Measurements from ENCODE around the gene GRIN2C. TPM values are rescaled to one million over a fixed set of nuclear protein-coding genes. Genes with fewer than 3 reads are reported as not detected.

Gene GRIN2C
- not detected in 2 replicates for total RNA-seq

GRCh38 chr17:74859459-74860228 is at the start of gene GRIN2C:
TSS of gene GRIN2C (minus strand) at chr17:74859885. CDS start at chr17:74855092, 4,793 bp downstream.

DNA sequence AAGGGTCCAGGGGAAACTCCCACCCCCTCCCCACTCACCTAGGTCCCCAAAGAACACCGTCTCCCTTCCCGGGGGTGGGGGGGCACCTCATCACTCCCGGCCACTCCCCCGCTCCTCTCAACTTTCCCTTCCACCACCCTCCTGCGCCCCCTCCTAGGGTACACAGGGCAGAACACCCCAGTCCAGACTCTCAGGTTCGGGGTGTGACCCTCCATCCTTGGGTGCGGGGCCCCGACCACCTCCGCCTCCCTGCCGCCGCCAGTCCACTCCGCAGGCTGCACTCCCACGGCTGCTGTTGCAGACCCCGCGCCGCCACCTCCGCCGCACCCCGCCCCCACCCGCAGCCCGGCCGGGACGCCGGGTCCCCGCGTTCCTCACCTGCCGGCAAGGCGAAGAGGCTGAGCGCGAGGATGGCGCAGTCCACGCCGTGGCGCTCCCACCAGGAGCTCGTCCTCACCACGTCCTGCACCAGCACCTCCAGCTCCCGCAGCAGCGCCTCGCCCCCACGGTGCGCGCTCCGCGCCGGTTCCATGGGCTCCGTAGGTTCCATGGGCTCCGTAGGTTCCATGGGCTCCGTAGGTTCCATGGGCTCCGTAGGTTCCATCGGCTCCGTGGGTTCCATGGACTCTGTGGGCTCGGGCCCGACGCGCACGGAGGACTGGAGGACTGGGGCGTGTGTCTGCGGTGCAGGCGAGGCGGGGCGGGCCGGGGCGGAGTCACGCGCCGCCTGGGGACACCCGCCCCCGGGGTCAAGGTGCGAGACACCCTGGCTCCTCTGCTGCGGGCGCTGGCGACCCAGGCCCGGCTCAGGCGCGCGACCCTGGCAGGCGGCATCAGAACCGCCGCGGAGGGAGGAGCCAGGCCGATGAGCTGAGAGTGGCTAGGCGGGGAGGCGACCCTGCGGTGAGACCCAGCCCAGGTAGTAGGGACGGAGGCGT is 33.6 kb upstream of the GRIN2C start, which contains the start of gene FADS6:
TSS of gene FADS6 (minus strand) at position 660 of the 938 bp plus-strand sequence. CDS start at position 622, 38 bp downstream.

GRCh38 chr17:74872313-74873036 is 12.8 kb upstream of the GRIN2C start, which contains the start of gene FDXR:
TSS of gene FDXR (minus strand) at chr17:74872994. CDS start at chr17:74872944, 50 bp downstream.

Other genes with a start within 250 kb of the GRIN2C start
- not detected in 2 replicates for gene CD300E, start 236.1 kb downstream of the GRIN2C start, total RNA-seq
- not detected in 2 replicates for gene CD300LF, start 147.0 kb downstream of the GRIN2C start, total RNA-seq
- gene RAB37, start 122.6 kb downstream of the GRIN2C start, total RNA-seq: not detected in 2 replicates
- gene NHERF1, start 111.3 kb downstream of the GRIN2C start, total RNA-seq: 51.9 and 79.5 TPM in 2 replicates
- gene NAT9, start 83.5 kb downstream of the GRIN2C start, total RNA-seq: 19.5 and 28.0 TPM in 2 replicates
- gene FDXR, start 13.1 kb upstream of the GRIN2C start, total RNA-seq: 34.6 and 48.0 TPM in 2 replicates
- not detected in 2 replicates for gene FADS6, start 33.7 kb upstream of the GRIN2C start, total RNA-seq
- 0.27 and 0.70 TPM in 2 replicates for gene USH1G, start 63.4 kb upstream of the GRIN2C start, total RNA-seq
- not detected in 2 replicates for gene OTOP2, start 64.4 kb upstream of the GRIN2C start, total RNA-seq
- 0.08 and 0.27 TPM in 2 replicates for gene OTOP3, start 76.0 kb upstream of the GRIN2C start, total RNA-seq
- 0.08 and 0.16 TPM in 2 replicates for gene HID1, start 112.9 kb upstream of the GRIN2C start, total RNA-seq
- 11.9 and 20.4 TPM in 2 replicates for gene CDR2L, start 127.7 kb upstream of the GRIN2C start, total RNA-seq
- gene MRPL58, start 152.8 kb upstream of the GRIN2C start, total RNA-seq: 74.5 and 123 TPM in 2 replicates
- gene ATP5PD, start 187.1 kb upstream of the GRIN2C start, total RNA-seq: 285 and 333 TPM in 2 replicates
- 10.4 and 13.3 TPM in 2 replicates for gene KCTD2, start 187.3 kb upstream of the GRIN2C start, total RNA-seq
- gene SLC16A5, start 228.1 kb upstream of the GRIN2C start, total RNA-seq: 4.7 and 13.4 TPM in 2 replicates